Measurements from ENCODE around the gene ATP2B2.

GRCh38 chr3:10396931-10397330, 108.5 kb downstream of the ATP2B2 start:
- TF ChIP-seq CTCF (IDR thresholded peaks at IDR 0.05; ENCODE audit: low read depth, low read length): no peak
- no peak for TF ChIP-seq POLR2A (IDR thresholded peaks at IDR 0.05; ENCODE audit: extremely low read depth, insufficient read length)
- TF ChIP-seq MAX (IDR thresholded peaks at IDR 0.05; ENCODE audit: low read depth, low read length): no peak
